Stimulated activated CD8-positive, alpha-beta memory T cell treated with anti-CD3 and anti-CD28 coated beads, Interleukin-12 subunit alpha, Interleukin-12 subunit beta, amount 100 ng/mL, for 4 hours (primary cell): ENCODE data around the gene NDST1.

Experiments
- DNase-seq: peaks from one replicate; pipeline ENCODE4 v3.0.0-alpha.2; 2020; ENCODE audit warnings: low read depth

NDST1 gene

DNA sequence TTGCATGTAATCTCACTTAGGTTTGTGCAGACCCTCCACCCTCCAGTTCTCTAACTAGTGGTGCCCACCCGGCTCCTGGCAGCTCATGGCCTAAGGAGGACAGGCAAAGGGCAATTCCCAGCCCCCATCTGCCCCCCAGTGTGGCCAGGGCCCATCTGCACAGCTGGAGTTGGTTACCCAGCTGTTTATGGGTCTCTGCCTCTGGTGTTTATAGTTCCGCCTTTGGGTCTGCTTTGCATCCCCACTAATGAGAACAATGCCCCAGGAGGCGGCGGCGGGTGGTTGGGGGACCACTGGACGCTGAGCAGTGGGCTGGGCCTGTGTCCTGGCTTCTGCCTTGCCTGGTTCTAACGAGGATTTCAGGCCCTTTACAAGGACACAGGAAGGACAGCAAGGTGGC, 62.4 kb downstream of the NDST1 start:
- DNase-seq, result no peak

DNA sequence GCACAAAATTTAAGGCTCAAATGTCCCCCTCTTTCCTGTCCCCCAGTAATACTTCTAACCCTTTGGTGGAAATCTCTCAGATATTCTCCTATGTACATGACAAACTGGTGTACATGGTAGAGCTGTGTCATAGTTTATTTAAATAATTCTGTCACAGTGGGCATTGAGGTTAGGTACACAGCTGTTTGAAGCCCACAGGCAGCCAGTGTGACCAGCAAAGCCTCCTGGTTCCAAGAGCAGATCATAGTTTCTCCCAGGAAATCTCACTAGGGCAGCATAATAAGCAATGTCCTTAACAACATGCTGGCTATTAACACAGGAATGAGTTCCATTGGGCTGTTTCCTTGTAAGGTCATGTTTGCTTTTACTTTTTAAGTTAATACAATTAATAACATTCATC, 63.9 kb downstream of the NDST1 start:
- DNase-seq, result no peak

- no peak for DNase-seq
These were observed 65.3 kb downstream of the NDST1 start for GRCh38 chr5:150573216-150573615.

DNA sequence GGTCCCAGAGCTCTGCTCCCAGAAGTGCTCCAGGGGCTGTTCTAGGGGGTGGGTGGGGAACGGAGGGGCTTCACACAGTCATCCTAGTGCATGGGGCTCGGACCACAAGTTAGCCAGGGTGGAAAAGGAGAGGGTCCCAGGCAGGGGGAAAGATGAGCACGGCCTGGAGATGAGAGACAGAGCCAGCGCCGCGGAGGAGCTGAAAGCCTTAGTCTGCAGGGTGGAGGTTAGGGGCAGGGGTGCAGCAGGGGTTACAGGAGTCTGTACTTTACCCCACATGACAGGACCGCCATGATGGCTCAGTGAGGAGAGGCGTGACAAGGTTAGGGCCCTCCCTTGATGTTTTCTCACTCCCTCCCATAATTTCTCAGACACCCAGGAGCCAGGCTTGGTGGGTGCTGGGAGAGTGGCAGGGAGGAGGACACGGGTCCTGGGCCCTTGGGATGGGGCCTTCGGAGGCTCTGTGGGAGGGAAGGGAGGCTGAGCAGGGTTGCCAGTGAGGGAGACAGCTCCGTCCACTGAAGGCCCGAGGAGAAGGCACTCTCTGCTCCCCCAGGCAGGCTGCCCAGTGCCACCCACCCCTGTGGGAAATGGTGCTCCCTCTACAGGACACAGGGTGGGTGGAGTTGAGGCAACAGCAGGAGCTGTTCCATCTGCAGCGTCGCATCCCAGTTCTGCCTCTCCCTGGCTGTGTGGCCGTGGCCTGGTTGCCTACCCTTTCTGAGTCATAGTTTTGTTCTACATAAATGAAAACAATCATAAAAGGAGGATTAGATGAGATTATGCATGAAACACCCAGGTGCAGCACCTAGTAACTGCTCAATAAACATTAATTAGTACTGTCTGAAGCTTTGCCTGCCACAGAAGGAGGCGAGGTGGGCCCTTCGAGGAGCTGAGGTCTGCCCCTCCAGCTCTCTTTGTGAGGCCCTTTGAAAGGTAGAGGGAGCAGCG, 66.2 kb downstream of the NDST1 start:
- DNase-seq, result no peak

- DNase-seq, result no peak
These were observed 67.1 kb downstream of the NDST1 start for GRCh38 chr5:150574818-150575547.

GRCh38 chr5:150575745-150576448, 68.0 kb downstream of the NDST1 start:
- no peak for DNase-seq

GRCh38 chr5:150576449-150576949, 68.6 kb downstream of the NDST1 start:
- no peak for DNase-seq

DNA sequence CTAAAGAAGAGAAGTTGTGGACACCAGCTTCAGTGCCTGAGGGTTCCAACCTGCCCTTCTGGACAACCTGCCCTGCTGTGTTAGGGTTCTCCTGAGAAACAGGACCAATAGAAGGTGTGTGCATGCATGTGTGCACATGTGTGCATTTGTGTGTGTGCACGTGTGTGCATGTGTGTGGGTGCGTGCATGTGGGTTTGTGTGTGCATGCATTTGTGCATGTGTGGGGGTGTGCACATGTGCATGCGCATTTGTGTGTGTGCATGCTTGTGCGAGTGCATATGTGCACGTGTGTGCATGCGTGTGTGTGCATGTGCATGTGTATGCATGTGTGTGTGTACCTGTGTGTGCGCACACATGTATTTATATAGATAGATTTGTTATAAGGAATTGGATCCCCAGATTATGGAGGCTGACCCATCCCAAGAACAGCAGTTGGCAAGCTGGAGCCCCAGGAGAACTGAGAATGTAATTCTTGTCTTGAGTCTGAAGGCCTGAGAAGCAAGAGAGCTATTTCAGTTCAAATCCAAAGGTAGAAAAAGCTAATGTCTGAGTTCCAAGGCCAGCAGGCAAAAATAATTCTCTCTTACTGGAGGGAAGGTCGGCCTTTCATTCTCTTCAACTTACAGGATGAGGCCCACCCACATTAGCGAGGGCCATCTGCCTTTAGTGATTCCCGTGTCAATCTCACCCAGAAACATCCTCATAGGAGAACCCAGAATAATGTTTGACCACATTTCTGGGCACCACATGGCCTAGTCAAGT, 69.6 kb downstream of the NDST1 start:
- DNase-seq, result no peak

DNA sequence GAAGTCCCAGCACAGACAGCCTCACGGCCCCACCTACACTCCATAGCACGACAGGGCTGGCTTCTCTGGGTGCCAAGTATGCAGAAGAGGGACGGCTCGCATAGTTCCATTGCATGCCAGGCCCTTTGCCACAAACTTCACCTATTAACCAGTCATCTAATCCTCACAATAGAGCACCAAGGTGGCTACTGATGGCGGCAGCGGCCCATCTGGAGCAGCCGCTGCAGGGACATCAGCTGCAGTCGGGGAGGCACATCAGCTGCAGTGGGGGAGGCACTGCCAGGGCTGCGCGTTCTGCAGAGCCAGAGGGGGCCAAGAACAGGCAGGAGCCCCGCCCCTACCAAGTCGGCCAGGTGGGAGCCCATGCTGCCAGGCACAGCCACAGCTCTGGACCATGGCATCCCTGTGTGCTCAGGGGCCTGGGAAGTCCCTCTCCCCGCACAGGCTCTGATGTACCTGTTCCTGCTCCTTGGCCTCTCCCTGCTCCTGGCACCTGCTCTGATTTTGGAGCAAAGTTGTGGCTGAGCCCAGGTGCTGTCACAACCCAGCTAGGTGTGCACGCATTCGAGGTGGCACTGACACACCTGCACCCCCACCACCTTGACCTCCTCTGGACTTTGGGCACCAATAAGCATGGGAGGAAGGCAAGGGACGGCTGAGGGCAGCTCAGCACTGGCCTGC, 71.0 kb downstream of the NDST1 start:
- DNase-seq, result no peak

DNA sequence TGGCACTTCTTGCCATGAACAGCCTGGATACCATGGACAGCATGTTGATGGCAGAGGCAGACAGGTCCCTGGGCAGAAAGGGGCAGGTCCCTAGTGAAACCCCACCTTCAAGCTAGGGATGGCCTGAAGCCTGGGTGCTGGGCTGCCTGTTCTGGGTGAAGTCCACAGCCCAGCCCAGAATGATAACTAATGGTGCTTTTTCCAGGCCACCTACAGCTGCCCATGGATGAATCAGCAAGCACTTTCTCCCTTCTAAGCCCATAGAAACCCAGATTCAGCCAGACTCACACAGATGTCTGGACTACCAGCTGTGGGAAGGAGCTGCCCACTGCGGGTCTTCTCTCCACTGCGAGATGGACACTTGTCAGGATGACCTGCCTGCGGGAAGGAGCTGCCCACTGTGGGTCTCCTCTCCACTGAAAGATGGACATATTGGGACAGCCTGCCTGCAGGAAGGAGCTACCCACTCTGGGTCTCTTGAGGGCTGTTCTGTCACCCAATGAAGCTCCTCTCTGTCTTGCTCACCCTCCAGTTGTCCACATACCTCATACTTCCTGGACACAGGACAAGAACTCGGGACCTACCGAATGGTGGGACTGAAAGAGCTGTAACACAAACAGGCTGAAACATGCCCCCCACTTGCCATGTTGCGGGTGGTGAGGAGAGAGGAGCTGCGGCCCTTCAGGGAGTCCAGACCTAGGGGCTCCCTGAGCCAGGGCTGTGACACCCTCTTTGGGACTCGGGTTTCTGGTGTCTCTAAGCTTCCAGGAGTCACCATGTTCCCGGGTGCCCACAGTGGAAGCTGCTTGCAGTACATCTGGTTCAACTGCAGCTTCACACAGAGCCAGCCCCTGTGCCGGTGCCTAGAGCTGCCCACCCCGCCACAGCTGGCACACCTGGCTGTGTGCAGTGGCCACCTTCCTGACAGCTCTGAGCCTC, 71.8 kb downstream of the NDST1 start:
- no peak for DNase-seq

GRCh38 chr5:150580917-150581316, 73.0 kb downstream of the NDST1 start:
- DNase-seq, result no peak

DNA sequence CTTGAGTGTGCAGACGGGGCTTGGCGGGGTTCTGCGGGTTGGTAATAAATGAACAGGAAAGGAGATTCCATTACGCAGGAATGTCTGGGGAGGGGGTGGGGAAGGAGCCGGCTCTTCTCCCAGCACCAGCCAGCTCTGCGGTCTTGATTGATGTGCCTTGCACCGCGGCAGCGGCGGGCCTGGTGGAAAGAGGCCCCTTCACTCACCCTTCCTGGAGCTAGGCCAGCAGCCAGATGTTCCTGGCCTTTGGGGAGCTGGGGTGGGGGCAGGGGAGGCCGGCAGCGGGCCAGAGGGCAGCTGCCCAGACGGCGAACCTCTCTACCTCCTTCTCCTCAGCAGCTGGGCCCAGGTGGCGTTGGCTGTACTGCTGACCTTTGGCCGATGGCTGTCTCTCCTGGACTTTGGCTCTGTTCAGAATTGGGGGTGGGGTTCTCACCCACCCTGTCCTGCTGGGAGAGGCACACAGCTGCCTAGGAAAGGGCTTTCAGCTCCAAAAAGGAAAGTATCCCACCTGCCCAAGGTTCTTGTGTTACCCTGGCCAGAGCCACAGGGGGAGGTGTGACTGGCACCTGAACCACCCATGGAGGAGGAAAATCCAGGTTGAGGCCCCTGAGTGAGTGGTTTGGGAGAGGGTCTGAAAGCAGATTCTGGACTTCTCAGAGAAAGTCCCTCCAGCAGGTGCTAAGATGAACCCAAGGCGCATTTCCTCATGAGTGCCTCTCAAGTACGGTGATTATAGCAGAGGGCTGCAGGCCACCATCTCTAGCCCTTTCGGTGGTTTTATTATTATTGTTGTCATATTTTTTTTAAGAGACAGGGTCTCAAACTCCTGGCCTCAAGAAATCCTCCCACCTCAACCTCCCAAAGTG, 74.5 kb downstream of the NDST1 start:
- DNase-seq, result no peak

- DNase-seq, result no peak
These were observed 75.8 kb downstream of the NDST1 start for GRCh38 chr5:150583541-150584225.

DNA sequence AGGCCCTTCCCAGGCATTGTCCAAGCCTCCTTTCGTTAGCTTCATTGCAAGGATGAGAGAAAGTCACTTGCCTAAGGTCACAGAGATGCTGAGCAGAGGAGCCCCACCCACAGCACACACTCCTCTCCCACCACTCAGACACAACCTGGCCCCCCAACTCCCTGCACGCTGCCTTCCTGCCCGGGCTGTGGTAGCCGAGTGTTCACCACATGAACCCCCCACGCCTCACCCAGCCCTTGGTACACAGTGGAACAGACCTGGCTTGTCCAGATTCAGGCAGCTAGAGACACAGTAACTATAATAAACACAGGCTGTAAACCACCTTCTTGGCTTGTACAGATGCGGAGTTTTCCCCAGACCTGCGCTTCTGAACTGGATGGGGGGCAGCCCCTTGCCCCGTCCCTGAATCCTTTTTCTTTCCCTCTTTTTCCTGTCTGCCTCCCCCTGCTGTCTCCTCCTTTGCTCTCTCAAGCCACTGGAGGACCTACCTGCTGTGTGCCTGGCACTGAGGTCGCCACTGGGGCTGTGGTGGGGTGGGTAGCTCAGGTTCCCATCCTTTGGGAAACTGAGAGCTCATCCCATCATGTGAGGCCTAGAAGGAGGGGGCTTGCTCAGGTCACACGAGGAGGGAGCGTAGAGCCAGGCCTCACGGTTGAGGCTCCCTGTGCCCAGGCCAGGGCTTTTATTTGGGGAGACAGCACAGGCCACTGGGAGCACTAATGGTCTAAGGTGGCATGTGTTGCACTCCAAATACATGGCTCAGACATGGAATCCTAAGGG, 76.8 kb downstream of the NDST1 start:
- DNase-seq, result no peak

GRCh38 chr5:150585781-150586341, 77.9 kb downstream of the NDST1 start:
- no peak for DNase-seq

DNA sequence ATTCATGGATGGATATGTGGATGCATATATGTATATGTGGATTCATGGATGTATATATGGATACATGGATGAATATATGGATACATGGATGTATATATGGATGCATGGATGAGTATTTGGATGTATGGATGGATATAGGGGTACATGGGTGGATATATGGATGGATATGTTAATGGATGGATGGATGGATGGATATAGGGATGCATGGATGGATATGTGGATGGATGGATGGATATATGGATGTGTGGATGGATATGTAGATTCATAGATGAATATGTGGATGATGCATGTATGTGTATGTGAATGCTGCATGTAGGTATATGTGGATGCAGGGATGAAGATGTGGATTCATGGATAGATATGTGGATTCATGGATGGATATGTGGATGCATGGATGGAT, 79.1 kb downstream of the NDST1 start:
- no peak for DNase-seq
